Measurements from ENCODE around the gene PCNA.
"Not testable (repeated sequence)": the region's sequence is repeated elsewhere in the genome, so short reads cannot be mapped to it uniquely, and the experiment has no call there.

Gene PCNA

DNA sequence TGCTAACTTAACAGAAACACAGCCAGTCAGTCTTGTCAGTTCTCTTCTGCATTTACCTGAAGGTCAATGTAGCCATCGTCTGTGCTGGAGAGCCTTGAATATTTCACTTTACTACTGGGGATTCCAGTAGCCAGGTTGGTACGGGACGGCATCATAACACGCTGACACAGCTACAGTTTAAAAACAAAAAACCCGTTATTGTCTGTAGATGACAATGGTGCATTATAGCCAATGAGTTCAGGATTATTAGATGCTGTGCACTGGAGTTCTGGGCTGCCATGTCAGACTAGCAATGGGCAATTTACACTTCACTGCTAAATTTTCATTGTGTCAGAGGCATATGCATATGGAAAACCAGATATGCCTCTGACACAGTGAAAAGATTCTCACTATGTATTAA, 10.5 kb downstream of the PCNA start:
- H3K27ac ChIP-seq: no peak overlapping the region

DNA sequence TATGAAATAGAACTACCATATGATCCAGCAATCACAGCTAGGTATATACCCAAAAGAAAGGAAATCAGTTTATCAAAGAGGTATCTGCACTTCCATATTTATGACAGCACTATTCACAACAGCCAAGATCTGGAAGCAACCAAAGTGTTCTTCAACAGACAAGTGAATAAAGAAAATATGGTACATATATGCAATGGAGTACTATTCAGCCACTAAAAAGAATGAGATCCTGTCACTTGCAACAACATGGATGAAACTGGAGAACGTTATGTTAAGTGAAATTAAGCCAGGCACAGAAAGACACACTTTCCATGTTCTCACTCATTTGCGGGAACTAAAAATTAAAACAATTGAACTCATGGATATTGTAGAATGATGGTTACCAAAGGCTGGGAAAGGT, 15.3 kb downstream of the PCNA start:
- no peak overlapping the region for H3K4me3 ChIP-seq
- no peak overlapping the region for H3K27ac ChIP-seq

More for the DNA sequence above, 10.5 kb downstream of the PCNA start:
- H3K4me3 ChIP-seq: no peak overlapping the region

DNA sequence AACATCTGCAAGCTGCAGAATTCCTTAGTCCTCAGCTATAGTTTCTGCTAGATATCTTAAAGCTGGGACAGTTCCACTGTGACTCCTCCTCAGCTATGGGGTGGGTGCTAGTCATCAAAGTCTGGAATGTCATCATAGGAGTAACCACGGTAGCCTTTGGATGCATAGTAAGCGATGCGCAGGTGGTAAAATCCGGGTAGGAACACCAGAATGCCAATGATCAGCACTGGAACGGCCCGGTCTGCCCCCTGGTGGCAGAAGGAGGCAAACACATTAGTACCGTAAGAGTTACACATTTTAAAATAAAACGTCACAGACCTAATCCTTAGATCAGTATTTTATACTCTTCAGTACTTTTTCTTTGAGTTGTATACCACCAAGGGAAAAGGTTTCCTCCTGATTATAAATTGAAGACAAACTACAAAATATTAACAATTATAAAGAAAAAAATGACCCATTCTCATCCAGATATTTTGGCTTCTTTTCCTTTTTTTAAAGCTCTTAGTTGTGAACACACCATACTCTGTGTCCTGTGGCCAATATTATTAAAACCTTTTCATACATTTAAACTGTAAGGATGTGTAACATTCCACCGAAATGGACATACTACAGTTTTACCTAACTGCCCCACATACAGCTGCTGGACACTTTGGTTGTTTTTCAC, 18.9 kb downstream of the PCNA start:
- Histone ChIP-seq H3K4me3 (no peak overlapping the region), H3K27ac (peak overlapping the region in 2 of 21 experiments; percentile 35 to 51)

DNA sequence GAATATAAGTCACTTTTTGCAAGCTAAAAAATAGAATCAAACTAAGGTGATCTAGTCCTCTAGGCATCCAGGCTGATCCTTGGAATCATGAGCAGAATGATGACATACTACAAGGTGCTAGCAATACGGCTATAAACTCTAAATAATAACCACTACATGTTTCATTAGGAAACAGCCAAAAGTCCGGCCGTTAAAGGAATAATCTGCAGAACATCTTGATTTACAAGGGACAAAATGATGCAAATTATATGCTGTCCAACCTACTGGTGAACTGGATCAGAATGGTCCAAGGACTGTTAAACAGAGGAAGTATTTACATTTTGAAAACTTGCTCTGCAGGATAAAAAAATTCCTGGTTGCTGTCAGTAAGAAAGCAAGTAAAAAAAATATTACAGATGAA, 19.8 kb downstream of the PCNA start:
- H3K27ac ChIP-seq, H3K4me3 ChIP-seq: not testable (repeated sequence)

DNA sequence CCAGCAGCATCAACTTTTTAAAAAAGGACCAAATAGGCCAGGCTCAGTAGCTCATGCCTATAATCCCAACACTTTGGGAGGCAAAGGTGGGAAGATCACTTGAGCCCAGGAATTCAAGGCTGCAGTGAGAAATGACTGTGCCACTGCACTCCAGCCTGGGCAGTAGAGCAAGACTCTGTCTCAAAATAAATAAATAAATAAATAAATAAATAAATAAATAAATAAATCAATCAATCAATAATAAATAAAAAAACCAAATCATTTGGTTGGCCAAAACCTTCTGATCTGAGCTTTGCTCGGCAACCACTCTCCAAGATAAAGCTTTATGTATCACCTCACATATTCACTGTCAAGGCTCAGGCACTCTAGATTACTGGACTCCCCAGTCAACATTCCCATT, 20.7 kb downstream of the PCNA start:
- H3K4me3 ChIP-seq: not testable (repeated sequence)

DNA sequence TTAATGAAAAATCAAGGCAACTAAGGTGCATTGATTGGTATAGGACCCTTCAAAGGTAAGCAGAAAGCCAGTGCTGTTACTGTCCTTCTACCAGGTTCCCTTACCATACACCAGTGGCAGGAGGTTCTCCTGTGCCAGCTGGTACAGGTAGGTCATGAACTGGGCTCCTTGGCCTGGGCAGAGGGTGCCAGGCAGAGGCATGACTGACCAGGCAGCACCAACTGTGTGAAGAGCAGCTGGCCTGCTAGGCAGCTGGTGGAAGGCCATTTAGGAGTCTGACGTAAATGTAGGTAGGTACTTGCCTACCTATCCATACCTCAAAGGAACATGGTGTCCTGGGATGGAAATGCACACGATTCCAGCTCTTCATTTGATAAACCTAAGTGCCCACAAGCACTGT, 23.3 kb downstream of the PCNA start:
- Histone ChIP-seq H3K27ac (no peak overlapping the region), H3K4me3 (no peak overlapping the region)

More for the DNA sequence above, 20.7 kb downstream of the PCNA start:
- H3K27ac ChIP-seq: not testable (repeated sequence)

DNA sequence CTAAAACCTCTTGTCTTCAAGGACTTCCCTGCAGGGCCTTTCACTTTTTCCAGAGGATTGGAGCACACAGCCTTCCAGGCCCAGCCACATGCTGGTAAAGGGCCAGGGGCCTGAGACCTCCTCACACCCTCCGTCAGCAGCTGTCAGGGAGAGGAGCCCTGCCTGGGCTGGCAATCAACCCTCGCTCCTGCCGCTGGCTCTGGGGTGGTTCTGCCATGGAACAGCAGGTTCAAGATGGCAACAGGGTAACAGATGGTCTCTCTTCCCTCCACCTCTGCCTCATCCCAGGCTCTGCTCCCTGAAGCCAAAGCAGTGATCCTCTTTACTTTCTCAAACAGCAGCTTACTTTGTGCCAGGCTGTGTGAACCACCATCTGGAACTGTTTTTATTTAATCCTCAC, 23.8 kb downstream of the PCNA start:
- H3K4me3 ChIP-seq: no peak overlapping the region

DNA sequence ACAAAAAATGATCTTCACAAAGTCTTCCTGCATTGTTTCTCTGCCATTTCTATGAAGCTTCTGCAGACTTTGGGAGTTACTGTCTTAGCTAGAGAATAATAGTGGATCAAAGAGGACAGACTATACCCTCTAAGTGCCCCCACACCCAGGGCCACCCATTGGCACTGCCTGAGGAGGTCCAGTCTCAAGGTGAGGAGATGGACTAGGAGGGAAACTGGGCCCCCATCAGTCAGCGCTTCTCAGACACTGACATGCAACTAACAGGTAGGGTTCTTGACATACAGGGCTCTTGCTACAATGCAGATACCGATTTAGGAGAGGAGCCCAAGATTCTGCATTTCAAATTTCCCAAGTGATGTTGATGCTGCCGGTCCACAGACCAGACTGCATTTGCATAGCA, 24.3 kb downstream of the PCNA start:
- H3K4me3 ChIP-seq: no peak overlapping the region

More for the DNA sequence above, 23.8 kb downstream of the PCNA start:
- H3K27ac ChIP-seq: no peak overlapping the region

DNA sequence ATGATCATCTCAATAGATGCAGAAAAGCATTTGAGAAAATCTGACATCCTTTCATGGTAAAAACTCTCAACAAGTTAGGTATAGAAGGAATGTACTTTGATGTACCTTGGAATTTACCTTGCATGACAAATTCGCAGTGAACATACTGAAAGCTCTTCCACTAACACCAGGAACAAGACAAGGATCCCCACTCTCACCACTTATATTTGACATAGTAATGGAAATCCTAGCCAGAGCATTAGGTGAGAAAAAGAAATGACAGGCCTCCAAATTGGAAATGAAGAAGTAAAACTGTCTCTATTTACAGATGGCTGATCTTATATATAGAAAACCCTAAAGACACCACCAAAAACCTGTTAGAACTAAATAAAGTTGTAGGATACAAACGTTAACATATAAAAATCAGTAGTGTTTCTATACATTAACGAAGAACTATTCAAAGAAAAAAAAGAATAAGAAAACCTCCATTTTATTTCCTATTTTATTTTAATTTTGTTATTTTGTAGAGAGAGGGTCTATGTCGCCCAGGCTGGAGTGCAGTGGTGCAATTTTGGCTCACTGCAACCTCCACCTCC, 26.9 kb downstream of the PCNA start:
- Histone ChIP-seq H3K4me3 (no peak overlapping the region), H3K27ac (no peak overlapping the region)

More for the DNA sequence above, 24.3 kb downstream of the PCNA start:
- H3K27ac ChIP-seq: no peak overlapping the region

DNA sequence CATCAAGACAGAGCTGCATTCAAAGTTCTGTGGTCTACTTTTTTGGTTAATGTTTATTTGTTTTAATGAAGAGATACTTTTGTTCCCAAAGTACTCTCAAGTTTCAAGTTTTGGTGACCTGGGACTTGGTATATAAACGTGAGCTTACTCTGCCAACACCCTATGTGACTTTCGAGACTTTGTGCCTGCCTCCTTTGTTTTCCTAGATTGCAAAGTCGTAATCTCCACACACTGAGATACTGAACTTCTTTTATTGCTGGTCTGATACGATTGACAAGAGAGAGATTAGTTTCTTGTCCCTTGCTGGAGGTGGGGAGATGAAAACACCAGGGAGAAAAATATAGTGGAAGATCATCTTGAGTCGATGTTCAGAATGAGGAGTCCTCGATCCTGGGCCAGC, 27.9 kb downstream of the PCNA start:
- H3K4me3 ChIP-seq: no peak overlapping the region
- no peak overlapping the region for H3K27ac ChIP-seq

DNA sequence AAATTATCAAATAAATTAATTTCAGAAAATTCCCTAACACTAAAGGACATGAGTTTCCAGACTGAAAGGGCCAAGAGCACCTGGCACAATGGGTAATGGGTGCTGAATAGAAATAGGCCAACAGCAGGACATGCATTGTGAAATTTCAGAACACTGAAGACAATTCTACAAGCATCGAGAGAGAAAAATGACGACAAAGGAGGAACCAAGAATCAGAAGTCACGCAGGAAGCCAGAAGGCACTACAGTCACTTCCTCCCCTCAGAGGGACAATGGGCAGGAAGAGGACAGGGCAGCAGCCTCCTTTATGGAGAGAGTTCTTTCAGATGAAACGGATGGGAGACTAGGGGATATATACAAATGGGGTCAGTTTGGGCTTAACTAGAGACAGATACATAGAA, 29.6 kb downstream of the PCNA start:
- no peak overlapping the region for H3K4me3 ChIP-seq
- H3K27ac ChIP-seq: peak overlapping the region in 18 of 21 experiments; percentile 4 to 75 (median 48)

DNA sequence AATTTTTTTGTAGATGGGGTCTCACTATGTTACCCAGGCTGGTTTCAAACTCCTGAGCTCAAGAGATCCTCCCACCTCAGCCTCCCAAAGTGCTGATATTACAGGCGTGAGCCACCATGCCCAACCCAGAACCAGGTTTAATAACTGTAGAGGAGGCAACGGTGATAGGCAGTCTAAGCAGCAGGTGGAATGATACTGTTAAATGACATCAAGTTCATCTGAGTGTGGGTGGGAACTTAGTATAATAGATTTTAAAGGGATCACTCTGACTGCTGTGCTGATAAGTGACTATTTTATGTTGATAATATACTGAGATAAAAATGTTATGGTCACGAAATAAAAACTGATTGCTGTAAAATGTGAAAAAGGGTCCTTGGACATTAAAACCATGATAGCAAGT, 31.1 kb downstream of the PCNA start:
- Histone ChIP-seq H3K27ac (peak overlapping the region in 1 of 21 experiments; percentile 65), H3K4me3 (no peak overlapping the region)

DNA sequence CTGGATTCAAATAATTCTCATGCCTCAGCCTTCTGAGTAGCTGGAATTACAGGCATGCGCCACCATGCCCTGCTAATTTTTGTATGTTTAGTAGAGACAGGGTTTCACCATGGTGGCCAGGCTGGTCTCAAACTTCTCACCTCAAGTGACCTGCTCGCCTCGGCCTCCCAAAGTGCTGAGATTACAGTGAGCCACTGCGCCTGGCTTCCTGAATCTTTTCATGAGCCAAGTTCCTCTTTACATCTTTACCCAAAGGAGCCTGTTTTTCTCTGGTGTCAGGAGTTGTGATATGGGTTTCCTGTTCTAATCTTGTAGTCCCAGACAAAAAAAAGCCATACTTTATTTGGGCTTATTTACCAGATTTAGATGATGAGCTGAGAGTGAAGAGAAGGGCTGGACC, 34.4 kb downstream of the PCNA start:
- H3K27ac ChIP-seq: peak overlapping the region in 4 of 21 experiments; percentile 6 to 50 (median 29)
- H3K4me3 ChIP-seq: no peak overlapping the region

DNA sequence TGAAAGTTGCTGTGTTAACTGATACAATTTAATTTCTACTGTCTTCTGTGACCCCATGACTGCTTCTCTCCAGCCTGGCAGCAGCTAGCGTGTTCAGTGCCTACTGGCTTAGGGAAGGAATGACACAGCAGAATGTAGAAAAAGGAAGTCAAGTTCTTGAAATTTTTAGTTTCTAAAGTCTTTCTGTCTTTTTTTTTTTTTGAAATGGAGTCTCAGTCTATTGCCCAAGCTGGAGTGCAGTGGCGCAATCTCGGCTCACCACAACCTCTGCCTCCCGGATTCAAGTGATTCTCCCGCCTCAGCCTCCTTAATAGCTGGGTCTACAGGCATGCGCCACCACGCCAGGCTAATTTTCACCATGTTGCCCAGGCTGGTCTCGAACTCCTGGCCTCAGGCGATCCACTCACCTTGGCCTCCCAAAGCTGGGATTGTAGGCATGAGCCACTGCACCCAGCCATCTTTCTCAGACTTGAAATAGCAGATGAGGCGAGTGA, 39.3 kb downstream of the PCNA start:
- Histone ChIP-seq H3K27ac (peak overlapping the region in 13 of 21 experiments; percentile 1 to 91 (median 55)), H3K4me3 (no peak overlapping the region)

DNA sequence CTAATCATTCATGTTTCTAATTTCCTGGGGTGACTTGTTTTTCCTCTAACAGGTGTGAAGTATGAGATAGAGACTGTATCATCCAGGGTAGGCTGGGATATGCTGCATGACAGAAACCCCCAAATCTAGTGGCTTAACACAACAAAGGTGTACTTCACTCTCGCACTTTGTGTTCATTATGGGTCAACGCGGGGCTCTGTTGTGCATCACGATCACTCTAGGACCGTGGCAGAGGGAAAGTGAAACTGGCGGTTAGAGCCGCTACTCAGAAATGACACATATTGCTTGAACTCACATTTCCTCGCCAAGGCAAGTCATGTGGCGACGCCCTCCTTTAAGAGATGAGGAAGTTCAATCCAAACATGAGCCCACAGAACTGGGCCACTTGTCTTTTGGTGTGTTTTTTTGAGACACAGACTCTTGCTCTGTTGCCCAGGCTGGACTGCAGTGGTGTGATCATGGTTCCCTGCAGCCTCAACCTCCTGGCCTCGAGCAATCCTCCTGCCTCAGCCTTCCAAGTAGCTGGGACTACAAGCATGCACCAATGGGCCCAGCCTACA, 41.3 kb downstream of the PCNA start:
- Histone ChIP-seq H3K27ac (peak overlapping the region in 19 of 21 experiments; percentile 28 to 91 (median 77)), H3K4me3 (peak overlapping the region in 2 of 7 experiments; percentile 14 to 22)

DNA sequence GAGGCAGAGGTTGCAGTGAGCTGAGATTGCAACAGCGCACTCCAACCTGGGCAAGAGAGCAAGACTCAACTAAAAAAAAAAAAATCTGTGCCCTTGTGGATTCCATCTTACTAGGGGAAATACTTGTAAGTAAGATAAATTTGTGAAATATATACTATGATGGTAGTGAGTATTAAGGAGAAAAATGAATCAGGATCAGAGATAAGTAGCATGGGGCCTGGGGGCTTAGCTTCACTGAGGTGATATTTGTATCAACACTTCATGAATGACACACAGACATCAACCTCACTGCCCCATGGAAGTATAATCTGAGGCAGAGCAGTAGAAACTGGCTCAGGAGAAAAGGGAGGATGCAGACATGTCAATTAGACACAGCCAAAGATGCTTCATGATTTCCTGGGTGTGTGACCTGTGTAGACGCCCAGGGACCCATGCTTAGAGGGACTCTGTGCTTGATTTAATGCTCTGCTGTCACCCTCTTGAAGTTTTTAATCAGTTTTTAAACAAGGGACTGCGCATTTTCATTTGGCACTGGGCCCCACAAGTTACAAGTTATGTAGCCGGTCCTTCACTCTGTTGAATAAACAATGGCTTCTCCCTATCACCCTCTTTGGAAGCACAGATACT, 41.9 kb downstream of the PCNA start:
- H3K27ac ChIP-seq: peak overlapping the region in 19 of 21 experiments; percentile 28 to 91 (median 77)

DNA sequence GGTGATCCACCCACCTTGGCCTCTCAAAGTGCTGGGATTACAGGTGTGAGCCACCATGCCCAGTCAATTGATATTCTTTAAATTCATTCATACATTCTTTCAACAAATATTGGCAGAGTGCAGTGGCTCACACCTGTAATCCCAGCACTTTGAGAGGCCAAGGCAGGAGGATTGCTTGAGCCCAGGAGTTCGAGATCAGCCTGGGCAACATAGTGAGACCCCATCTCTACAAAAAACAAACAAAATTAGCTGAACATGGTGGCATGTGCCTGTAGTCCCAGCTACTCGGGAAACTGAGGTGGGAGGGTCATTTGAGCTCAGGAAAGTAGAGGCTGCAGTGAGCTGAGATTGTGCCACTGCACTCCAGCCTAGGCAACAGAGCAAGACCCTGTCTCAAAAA, 42.8 kb downstream of the PCNA start:
- peak overlapping the region in 1 of 21 experiments; percentile 91 for H3K27ac ChIP-seq
- not testable (repeated sequence) for H3K4me3 ChIP-seq

More for the DNA sequence above, 41.9 kb downstream of the PCNA start:
- H3K4me3 ChIP-seq: peak overlapping the region in 1 of 7 experiments; percentile 14

DNA sequence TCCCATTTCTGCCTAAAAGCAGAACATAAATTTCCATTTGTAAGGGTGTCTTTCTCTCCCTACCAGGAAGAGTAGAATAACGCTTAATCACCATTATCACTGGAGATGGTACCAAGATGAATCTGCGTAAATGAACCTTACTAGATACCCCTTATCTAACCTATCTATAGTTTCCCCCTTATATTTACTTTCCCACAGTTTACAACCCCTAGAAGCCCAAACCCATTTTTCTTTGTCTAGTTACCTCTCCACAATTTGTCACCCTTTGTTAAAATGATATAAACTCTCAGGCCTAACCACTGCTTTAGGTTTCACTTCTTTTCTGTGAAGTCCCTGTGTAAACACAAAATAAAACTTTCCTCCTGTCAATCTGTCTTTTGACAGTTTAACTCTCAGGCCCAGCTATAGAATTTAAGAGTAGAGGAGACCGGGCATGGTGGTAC, 45.5 kb downstream of the PCNA start:
- peak overlapping the region in 17 of 21 experiments; percentile 9 to 70 (median 43) for H3K27ac ChIP-seq

DNA sequence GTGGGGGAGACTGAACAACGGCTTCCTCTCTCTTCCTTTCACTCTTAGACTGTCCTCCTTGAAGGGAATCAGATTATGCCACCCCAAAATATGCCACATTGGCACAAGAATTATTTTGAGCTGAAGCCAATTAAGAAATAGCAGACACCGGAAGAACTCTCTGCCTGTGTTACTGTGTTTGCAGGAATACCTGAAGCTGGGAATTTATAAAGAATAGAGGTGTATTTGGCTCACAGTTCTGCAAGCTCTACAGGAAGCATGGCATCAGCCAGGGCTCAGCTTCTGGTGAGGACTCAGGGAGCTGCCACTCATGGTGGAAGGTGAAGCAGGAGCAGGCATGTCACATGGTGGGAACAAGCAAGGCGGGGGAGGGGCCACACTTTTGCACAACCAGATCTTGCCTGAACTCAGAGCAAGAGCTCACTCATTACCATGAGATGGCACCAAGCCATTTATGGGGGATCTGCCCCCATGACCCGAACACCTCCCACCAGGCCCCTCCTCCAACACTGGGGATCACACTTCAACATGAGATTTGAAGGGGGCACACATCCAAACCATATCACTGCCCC, 46.0 kb downstream of the PCNA start:
- Histone ChIP-seq H3K27ac (peak overlapping the region in 19 of 21 experiments; percentile 9 to 70 (median 50)), H3K4me3 (no peak overlapping the region)

More for the DNA sequence above, 45.5 kb downstream of the PCNA start:
- H3K4me3 ChIP-seq: no peak overlapping the region
